Subcutaneous abdominal adipose tissue (tissue), 5 donors: Measurements from ENCODE around the gene NEK4.

Experiments used
- H3K27ac ChIP-seq: one replicate; pipeline ENCODE4 v1.7.0; 2013; ENCODE audit warnings: low read depth, mild to moderate bottlenecking, inconsistent platforms, low read length, moderate library complexity
- H3K27me3 ChIP-seq, 5 donors: one replicate each; pipeline ENCODE4 v1.7.0; 2013; ENCODE audit warnings: low read length in 5 of 5, inconsistent platforms in 1 of 5; ENCODE audit not compliant: control insufficient read depth in 5 of 5, insufficient read depth in 4 of 5
- H3K36me3 ChIP-seq, 5 donors: one replicate each; pipeline ENCODE4 v1.7.0; 2013; ENCODE audit warnings: low read length in 5 of 5; ENCODE audit not compliant: control insufficient read depth in 5 of 5, insufficient read depth in 5 of 5
- H3K4me1 ChIP-seq, 5 donors: one replicate each; pipeline ENCODE4 v1.7.0; 2013; ENCODE audit warnings: low read length in 5 of 5, mild to moderate bottlenecking in 3 of 5, moderate library complexity in 1 of 5; ENCODE audit not compliant: control insufficient read depth in 5 of 5, insufficient read depth in 5 of 5
- H3K4me3 ChIP-seq, 5 donors: one replicate each; pipeline ENCODE4 v1.7.0; 2013; ENCODE audit warnings: low read length in 5 of 5, low read depth in 1 of 5
- H3K9ac ChIP-seq, 5 donors: one replicate each; pipeline ENCODE4 v1.7.0; 2013; ENCODE audit warnings: low read length in 5 of 5, mild to moderate bottlenecking in 4 of 5, moderate library complexity in 3 of 5
- H3K9me3 ChIP-seq, 5 donors: one replicate each; pipeline ENCODE4 v1.7.0; 2013; ENCODE audit warnings: low read length in 5 of 5; ENCODE audit not compliant: control insufficient read depth in 5 of 5
- donor health status: healthy.
- donor health status: healthy.
- donor health status: healthy.
- donor health status: healthy.
- donor health status: healthy.

The NEK4 gene

DNA sequence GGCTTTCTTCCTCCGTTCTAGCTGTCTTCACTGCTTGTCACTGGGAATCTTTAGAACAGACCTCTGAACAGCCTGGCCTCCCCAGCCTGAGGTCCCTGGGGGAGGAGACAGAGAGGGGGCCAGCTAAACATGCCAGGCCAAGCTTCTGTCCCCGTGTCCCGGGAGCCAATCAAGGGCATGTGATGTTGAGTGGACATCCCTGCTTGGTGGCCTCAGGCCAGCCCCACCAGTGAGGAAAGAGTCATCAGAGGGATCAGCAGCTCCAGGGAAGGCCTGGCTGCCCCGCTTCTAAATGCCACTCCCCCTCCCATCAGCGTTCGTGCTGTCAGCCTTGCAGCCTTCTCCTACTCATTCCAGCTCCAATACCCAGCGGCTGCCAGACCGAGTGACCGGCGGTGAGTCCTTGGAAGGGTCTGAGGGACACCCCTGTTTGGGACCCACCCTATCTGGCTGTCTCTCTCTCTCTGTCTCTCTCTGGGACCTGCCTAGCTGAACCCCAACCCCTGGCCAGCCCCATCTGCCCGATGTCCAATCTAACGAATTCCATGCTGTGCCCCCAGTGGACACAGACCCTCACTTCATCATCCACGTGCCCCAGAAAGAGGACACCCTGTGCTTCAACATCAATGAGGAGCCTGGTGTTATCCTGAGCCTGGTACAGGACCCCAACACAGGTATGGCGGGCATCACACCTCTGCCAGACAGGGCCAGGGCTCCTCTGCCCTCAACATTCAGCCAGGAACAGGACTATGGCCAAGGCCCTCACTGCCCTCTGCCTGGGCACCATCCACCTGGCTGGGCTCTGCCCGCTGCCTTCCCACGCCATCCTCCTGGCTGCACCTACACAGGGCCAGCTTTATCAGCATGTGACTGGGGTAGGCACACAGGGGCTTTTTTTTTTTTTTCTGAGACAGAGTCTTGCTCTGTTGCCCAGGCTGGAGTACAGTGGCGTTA is 17.2 kb upstream of the NEK4 start:
- Histone ChIP-seq H3K36me3 (no peaks in the 10 kb centered on the region), H3K4me3 (no peak overlapping the region), H3K9ac (no peak overlapping the region), H3K4me1 (peaks cover 0 to 9% (median 6%) of the 10 kb centered on the region in 5 donors), H3K27ac (no peak overlapping the region), H3K27me3 (peaks cover 0 to 7% (median 4%) of the 10 kb centered on the region in 5 donors), H3K9me3 (no peaks in the 10 kb centered on the region)

DNA sequence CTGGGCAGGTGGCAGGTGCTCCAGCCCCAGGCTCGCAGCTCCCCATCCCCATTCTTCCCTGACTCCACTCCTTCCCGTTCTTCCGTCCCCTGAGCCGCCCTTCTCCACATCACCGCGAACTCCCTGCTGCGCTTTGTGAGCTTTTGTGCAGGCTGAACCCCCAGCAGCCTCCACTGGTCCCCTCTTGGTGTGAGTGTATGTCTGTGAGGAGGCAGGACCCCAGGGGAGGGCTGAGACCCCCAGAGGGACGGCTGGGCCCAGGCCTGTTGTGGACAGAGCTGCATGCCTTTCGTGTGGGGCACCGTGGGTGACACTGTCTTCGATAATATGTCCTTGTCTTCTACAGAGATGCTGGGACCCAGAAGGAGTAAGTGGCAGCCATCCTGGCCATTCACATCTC is 16.5 kb upstream of the NEK4 start:
- Histone ChIP-seq H3K36me3 (no peaks in the 10 kb centered on the region), H3K27ac (no peak overlapping the region), H3K27me3 (peaks cover 0 to 10% (median 8%) of the 10 kb centered on the region in 5 donors), H3K9me3 (no peaks in the 10 kb centered on the region), H3K4me3 (no peak overlapping the region), H3K4me1 (peaks cover 0 to 9% (median 6%) of the 10 kb centered on the region in 5 donors), H3K9ac (no peak overlapping the region)

DNA sequence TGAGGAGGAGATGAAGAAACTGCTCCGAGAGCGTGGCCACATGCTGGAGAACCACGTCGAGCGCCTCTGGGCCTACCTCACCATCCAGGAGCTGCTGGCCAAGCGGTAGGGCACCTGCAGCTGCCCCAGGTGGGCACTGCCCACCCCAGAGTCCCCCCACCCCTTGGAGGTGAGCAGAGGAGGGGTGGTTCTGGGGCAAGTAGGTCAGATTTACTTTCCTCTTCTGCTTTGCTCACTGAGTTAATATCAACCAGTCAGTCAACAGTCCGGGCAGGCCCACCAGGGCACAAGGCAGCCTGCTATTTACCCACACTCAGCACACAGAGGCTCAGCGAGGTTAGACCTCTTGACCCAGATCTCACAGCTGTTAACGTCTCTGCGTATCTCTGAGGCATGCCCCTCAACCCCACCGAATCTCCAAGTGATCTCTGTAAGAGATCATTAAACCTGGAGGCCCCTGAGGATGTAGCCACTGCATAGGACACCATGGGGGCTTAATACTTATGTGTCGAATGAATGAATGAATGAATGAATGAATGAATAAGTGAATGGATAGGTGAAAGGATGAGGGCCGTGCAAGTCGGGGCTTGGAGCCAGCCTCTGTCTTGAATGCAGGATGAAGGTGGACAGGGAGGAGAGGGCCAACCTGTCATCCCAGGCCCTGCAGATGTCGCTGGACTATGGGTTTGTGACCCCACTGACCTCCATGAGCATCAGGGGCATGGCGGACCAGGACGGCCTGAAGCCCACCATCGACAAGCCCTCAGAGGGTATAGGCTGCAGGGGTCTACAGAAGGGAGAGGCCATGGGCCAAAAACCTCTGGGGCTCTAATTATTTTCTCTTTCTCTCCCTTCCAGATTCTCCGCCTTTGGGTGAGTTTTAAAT is 15.8 kb upstream of the NEK4 start:
- Histone ChIP-seq H3K4me1 (peaks cover 0 to 9% (median 6%) of the 10 kb centered on the region in 5 donors), H3K36me3 (no peaks in the 10 kb centered on the region), H3K9me3 (no peaks in the 10 kb centered on the region), H3K27me3 (peaks cover 0 to 13% (median 9%) of the 10 kb centered on the region in 5 donors), H3K27ac (no peak overlapping the region), H3K9ac (no peak overlapping the region), H3K4me3 (no peak overlapping the region)

DNA sequence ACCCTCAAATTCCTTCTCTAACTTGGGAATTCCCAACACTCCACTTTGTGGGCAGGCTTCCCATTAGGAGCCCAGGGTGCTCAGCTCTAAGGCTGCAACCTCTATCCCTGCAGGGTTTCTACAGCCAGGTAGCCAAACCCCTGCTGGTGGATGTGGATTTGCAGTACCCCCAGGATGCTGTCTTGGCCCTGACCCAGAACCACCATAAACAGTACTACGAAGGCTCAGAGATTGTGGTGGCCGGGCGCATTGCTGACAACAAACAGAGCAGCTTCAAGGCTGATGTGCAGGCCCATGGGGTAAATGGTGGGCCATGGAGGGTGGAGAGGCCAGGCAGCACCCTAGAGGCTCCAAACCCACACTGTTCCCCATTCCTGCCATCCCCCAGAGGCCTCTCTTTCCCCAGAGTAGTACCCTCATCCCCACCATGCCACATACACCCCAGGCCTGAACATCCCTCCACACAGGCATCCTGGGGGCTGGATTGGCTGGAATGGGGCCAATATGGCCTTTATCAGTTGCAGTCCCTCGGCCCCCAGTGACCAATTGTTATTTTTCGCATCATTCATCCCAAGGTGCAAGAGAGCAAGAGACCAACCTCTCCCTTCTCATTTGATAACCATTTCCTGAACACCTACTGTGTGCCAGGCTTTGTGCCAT is 14.3 kb upstream of the NEK4 start:
- Histone ChIP-seq H3K27me3 (peaks cover 0 to 13% (median 5%) of the 10 kb centered on the region in 5 donors), H3K4me3 (no peak overlapping the region), H3K27ac (no peak overlapping the region), H3K4me1 (peaks cover 0 to 9% (median 6%) of the 10 kb centered on the region in 5 donors), H3K9me3 (no peaks in the 10 kb centered on the region), H3K9ac (no peak overlapping the region), H3K36me3 (no peaks in the 10 kb centered on the region)

DNA sequence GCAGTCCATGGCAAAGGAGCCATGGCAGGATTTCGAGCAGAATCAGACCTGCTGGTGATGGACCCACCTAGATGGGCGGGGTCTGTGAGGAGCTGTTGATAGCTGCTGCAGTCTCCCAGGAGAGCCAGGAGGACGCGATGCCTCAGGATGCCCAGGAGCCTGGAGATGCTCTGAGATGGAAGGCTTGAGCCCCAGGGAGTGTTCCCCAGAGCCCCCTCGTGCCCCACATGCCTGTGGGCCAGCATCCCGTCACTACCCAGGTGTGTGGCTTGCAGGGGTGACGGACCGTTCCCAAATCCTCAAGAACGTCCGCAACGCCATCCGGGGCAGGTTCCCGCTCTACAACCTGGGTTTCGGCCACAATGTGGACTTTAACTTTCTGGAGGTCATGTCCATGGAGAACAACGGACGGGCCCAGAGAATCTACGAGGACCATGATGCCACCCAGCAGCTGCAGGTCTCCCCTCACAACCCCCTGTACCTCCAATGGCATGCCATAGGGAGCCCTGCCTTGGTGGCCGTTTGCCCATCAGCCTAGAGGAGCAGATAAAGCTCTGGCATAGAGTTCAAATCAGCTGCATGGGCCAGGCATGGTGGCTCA is 13.4 kb upstream of the NEK4 start:
- H3K9me3 ChIP-seq = no peaks in the 10 kb centered on the region
- H3K9ac ChIP-seq = no peak overlapping the region
- no peaks in the 10 kb centered on the region for H3K36me3 ChIP-seq
- H3K4me1 ChIP-seq = peaks cover 0 to 14% (median 6%) of the 10 kb centered on the region in 5 donors
- peaks cover 0 to 13% (median 5%) of the 10 kb centered on the region in 5 donors for H3K27me3 ChIP-seq
- H3K27ac ChIP-seq = no peak overlapping the region
- no peak overlapping the region for H3K4me3 ChIP-seq

DNA sequence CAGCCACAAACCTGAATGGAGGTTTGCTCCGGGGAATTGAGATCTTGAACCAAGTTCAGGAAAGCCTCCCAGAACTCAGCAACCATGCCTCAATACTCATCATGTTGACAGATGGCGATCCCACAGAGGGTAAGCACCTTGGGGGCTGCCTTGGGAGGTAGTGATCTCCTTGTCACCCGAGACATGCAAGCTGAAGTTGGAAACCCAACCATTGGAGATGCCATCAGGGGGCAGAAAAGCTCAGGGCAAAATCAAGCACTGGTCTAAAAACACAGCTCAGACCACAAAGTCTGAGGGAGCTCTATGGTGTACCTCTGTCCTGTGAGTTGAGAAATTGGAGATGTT is 12.4 kb upstream of the NEK4 start:
- H3K27me3 ChIP-seq = peaks cover 0 to 13% (median 5%) of the 10 kb centered on the region in 5 donors
- H3K36me3 ChIP-seq = no peaks in the 10 kb centered on the region
- H3K9ac ChIP-seq = no peak overlapping the region
- no peak overlapping the region for H3K27ac ChIP-seq
- H3K4me3 ChIP-seq = no peak overlapping the region
- peaks cover 0 to 15% (median 6%) of the 10 kb centered on the region in 5 donors for H3K4me1 ChIP-seq
- H3K9me3 ChIP-seq = no peaks in the 10 kb centered on the region

DNA sequence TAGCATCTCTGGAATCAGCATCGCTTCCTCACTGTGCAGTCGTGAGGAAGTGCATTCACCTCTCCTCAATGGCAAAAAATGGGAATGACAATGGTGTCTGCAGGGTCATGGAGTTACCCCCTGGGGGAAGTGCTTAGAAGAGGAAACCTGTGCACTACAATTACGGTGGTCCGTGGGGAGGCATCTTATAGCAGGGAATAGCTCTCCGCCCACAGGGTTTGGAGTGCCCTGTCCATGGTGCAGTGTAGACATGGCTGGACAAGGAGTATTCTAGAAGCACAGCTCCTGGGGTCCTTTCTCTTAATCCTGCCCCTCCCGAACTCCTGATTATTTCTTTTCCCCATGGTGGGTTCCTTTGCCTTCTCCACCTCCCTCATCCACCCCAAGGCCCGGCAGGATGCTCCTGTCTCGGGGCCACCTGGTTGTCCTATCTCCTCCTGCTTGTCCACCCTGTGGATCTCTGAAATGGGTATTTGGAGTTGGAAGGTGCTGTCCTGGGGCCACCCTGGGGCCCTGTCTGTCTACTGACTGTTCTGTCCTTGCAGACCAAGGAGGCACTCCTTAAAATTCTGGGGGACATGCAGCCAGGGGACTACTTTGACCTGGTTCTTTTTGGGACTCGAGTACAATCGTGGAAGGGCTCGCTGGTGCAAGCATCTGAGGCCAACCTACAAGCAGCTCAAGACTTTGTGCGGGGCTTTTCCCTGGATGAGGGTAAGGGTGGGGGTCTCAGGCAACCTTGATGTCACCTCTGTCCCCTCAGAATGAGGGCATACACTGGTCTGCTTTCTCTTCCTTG is 11.9 kb upstream of the NEK4 start:
- H3K27me3 ChIP-seq = peaks cover 0 to 13% (median 5%) of the 10 kb centered on the region in 5 donors
- H3K4me1 ChIP-seq = peaks cover 0 to 14% (median 4%) of the 10 kb centered on the region in 5 donors

DNA sequence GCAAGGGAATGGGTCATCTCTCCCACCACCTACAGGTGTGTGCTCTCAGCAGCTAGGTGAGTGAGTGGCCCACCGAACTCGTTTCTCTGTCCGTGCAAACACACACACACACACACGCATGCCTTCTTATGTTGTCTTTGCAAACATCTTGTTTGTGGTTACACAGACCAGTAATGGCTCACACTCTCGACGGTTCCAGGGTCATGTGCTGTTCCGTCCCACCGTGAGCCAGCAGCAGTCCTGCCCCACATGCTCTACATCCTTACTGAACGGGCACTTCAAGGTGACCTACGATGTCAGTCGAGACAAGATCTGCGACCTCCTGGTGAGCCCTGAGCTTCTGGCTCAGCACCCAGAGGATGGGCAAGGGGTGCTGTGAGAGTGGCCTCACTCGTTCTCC is 11.0 kb upstream of the NEK4 start:
- Histone ChIP-seq H3K9ac (no peak overlapping the region), H3K4me1 (peaks cover 0 to 11% (median 3%) of the 10 kb centered on the region in 5 donors), H3K9me3 (no peaks in the 10 kb centered on the region), H3K4me3 (no peak overlapping the region), H3K36me3 (no peaks in the 10 kb centered on the region), H3K27ac (no peak overlapping the region), H3K27me3 (peaks cover 0 to 13% (median 5%) of the 10 kb centered on the region in 5 donors)

More for the DNA sequence above, 11.9 kb upstream of the NEK4 start:
- Histone ChIP-seq H3K36me3 (no peaks in the 10 kb centered on the region), H3K4me3 (no peak overlapping the region), H3K27ac (no peak overlapping the region), H3K9ac (no peak overlapping the region), H3K9me3 (no peaks in the 10 kb centered on the region)
